ENCODE results near the gene KCNK2.
A peak's percentile ranks its signal among the peaks of the same experiment; 100 is the strongest.

DNA sequence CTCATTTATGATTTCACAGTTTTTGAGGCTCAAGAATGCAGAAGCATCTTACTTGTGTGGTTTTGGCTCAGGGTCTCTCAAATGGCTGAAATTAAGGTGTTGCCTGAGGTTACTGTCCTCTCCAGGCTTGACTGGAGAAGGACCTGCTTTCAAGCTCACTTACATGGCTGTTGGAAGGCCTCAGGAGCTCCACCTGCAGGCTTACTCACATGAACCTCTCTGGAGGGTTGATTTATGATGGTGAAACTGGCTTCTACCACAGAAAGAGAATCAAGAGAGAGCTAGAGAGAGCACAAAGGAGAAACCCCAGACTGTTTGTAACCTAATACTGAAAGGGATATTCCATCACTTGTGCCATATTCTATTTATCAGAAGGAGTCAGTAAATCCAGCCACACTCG lies 6.2 kb upstream of the KCNK2 start:
- TF ChIP-seq CTCF (conservative IDR thresholded peaks at IDR 0.05; ENCODE audit: low read depth, low read length) = peak; percentile 46
- TF ChIP-seq RFX5 (IDR thresholded peaks at IDR 0.05; ENCODE audit: low read depth, low read length) = no peak
